Measurements from ENCODE around the gene KDM1B.

- TF ChIP-seq CTCF (conservative IDR thresholded peaks at IDR 0.05; ENCODE audit: low read depth, low read length) (no peak), EZH2 (IDR thresholded peaks at IDR 0.05; ENCODE audit: borderline replicate concordance, low read depth, low read length, poor library complexity, severe bottlenecking) (no peak)
Measured at GRCh38 chr6:18247002-18247401, 91.8 kb downstream of the KDM1B start.

Measured in A673 (cell line).